Right lobe of liver (tissue), 6 donors: ENCODE measurements around the gene TRIM24. TPM values are rescaled to one million over a fixed set of nuclear protein-coding genes. Genes with fewer than 3 reads are reported as not detected.
"Not testable (repeated sequence)": the region's sequence is repeated elsewhere in the genome, so short reads cannot be mapped to it uniquely, and the experiment has no call there.

Experiments
- ATAC-seq, 4 donors: fragments of 200-7000 bp; cut with Tn5 transposase; one replicate each; pipeline ENCODE4 v1.9.1; 2020; ENCODE audit warnings: mild to moderate bottlenecking in 4 of 4, moderate library complexity in 4 of 4
- DNase-seq, 3 donors: peaks; one replicate each; pipeline ENCODE4 v3.0.0-alpha.2; 2020
- H3K27ac ChIP-seq, 3 donors: fragments of 200-600 bp; one replicate each; pipeline ENCODE4 v1.8.0; 2022
- H3K27me3 ChIP-seq, 2 donors: fragments of 200-600 bp; one replicate each; pipeline ENCODE4 v1.8.0; 2022
- H3K36me3 ChIP-seq, 4 donors: fragments of 200-600 bp; sonication (generic) in 1 of 4; one replicate each; pipeline versions ENCODE4 v1.5.1 to v1.8.0; 2017 to 2022; ENCODE audit warnings: control low read depth in 1 of 4
- H3K4me1 ChIP-seq, 4 donors: fragments of 200-600 bp; sonication (generic) in 1 of 4; one replicate each; pipeline versions ENCODE4 v1.5.1 to v1.8.0; 2017 to 2022; ENCODE audit warnings: control low read depth in 1 of 4
- H3K4me3 ChIP-seq, 3 donors: fragments of 200-600 bp; one replicate each; pipeline ENCODE4 v1.8.0; 2022
- H3K9me3 ChIP-seq, 4 donors: fragments of 200-600 bp; sonication (generic) in 1 of 4; one replicate each; pipeline versions ENCODE4 v1.5.1 to v1.8.0; 2017 to 2022; ENCODE audit warnings: control low read depth in 1 of 4
- POLR2A ChIP-seq: fragments of 450-650 bp; IDR thresholded peaks from one replicate; pipeline ENCODE4 v1.6.1; 2017; ENCODE audit warnings: antibody characterized with exemption, mild to moderate bottlenecking
- WGBS: methylation state at CpG from one replicate; pipeline ENCODE4 v1.1.6; 2018; ENCODE audit warnings: low coverage, low lambda C conversion rate; ENCODE audit not compliant: insufficient coverage; ENCODE audit errors: missing lambda C conversion rate; 5-methylcytosine and 5-hydroxymethylcytosine counted together
- intact Hi-C, 2 donors: fragments of 100-400 bp; cut with DNase I; formaldehyde crosslinking; loops; one replicate each; pipeline versions ENCODE4 v1.11.2 to v1.14.1; 2022
- total RNA-seq, 6 experiments: library from RNA; depleted of rRNA in 2 of 6; stranded (reverse); fragments of >200 nt in 2 of 6; fragmentation: NEBNext Ultra II Directional in 3 of 6; extraction: Animal tissue kit (Norgen Biotek cat#: 25700) in 3 of 6; gene quantifications; one replicate each; pipeline versions ENCODE4 v1.1.0 to v1.2.4, GENCODE V29; 2016 to 2023
- TF ChIP-seq, protein P1 (sequence below), 4 donors: fragments of 200-600 bp in 3 of 4; fragments of 450-650 bp in 1 of 4; IDR thresholded peaks; one replicate each; pipeline versions ENCODE4 v1.5.1 to v1.8.0; 2016 to 2022; ENCODE audit warnings: antibody characterized with exemption in 4 of 4, mild to moderate bottlenecking in 2 of 4
- donor health status: DM: no; HTN: yes; CAD: no.
- donor health status: DM: no; HTN: no; CAD: no.
- donor health status: DM: no; HTN: no; CAD: no.
- donor health status: DM: no; HTN: yes; CAD: no.
- donor health status: DM: no; HTN: yes; CAD: no.

The TRIM24 gene
- total RNA-seq, 6 experiments from 2014 or later, result 14.5 to 18.9 (median 16.5) TPM

- H3K27ac ChIP-seq, result no peak overlapping the region
- intact Hi-C loops, result no loop called here
- H3K4me1 ChIP-seq, result no peaks in the 10 kb centered on the region
- TF ChIP-seq, protein P1, sequence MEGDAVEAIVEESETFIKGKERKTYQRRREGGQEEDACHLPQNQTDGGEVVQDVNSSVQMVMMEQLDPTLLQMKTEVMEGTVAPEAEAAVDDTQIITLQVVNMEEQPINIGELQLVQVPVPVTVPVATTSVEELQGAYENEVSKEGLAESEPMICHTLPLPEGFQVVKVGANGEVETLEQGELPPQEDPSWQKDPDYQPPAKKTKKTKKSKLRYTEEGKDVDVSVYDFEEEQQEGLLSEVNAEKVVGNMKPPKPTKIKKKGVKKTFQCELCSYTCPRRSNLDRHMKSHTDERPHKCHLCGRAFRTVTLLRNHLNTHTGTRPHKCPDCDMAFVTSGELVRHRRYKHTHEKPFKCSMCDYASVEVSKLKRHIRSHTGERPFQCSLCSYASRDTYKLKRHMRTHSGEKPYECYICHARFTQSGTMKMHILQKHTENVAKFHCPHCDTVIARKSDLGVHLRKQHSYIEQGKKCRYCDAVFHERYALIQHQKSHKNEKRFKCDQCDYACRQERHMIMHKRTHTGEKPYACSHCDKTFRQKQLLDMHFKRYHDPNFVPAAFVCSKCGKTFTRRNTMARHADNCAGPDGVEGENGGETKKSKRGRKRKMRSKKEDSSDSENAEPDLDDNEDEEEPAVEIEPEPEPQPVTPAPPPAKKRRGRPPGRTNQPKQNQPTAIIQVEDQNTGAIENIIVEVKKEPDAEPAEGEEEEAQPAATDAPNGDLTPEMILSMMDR (IDR thresholded peaks at IDR 0.05), result no peak
- TF ChIP-seq POLR2A, result no peak
- H3K4me3 ChIP-seq, result no peak overlapping the region
- no peaks in the 10 kb centered on the region for H3K27me3 ChIP-seq
- WGBS, result 97% methylated on average over 7 of the region's 7 CpGs
- DNase-seq (no peak), ATAC-seq (no peak)
- H3K36me3 ChIP-seq, result peaks cover 0 to 29% (median 14%) of the 10 kb centered on the region in 4 donors
- H3K9me3 ChIP-seq, result no peaks in the 10 kb centered on the region
Observed at GRCh38 chr7:138521837-138522461, 61.9 kb downstream of the TRIM24 start.

DNA sequence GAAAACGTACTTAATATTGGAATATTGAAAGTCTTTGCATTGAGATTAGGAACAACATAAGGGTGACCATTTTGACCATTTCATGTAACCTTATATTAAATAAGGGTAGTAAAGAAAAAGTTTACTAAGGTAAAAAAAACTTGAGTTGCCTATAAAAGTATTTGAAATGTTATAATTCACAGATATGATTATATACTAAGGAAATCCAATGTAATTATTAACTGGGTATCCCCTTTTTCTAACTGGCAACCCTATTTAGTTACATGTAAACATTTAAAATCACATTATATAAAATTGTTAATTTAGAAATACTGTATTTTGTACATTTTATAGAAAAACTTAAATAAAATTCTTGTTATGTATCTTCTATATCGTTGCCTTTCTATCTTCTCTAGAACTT, 64.2 kb downstream of the TRIM24 start:
- 87% methylated on average over 2 of the region's 2 CpGs for WGBS
- H3K9me3 ChIP-seq, result peaks cover 0 to 7% (median 0%) of the 10 kb centered on the region in 4 donors
- ATAC-seq (no peak), DNase-seq (no peak)
- no peaks in the 10 kb centered on the region for H3K4me1 ChIP-seq
- H3K36me3 ChIP-seq, result peaks cover 0 to 15% (median 11%) of the 10 kb centered on the region in 4 donors
- intact Hi-C loops, result no loop called here
- TF ChIP-seq, protein P1 (IDR thresholded peaks at IDR 0.05), result no peak
- no peak for TF ChIP-seq POLR2A
- no peak overlapping the region for H3K27ac ChIP-seq
- no peak overlapping the region for H3K4me3 ChIP-seq
- no peaks in the 10 kb centered on the region for H3K27me3 ChIP-seq

- Histone ChIP-seq H3K4me3 (no peak overlapping the region), H3K36me3 (peaks cover 0 to 9% (median 5%) of the 10 kb centered on the region in 4 donors), H3K27me3 (no peaks in the 10 kb centered on the region), H3K9me3 (peaks cover 0 to 7% (median 0%) of the 10 kb centered on the region in 4 donors), H3K4me1 (no peaks in the 10 kb centered on the region), H3K27ac (no peak overlapping the region)
- ATAC-seq (no peak), DNase-seq (no peak)
- TF ChIP-seq POLR2A, result no peak
- TF ChIP-seq, protein P1 (IDR thresholded peaks at IDR 0.05), result no peak
- intact Hi-C loops, result no loop called here
- WGBS, result 95% methylated on average over 3 of the region's 3 CpGs
Observed at GRCh38 chr7:138525757-138526156, 65.7 kb downstream of the TRIM24 start.

GRCh38 chr7:138527746-138528223, 67.7 kb downstream of the TRIM24 start:
- intact Hi-C loops, result no loop called here
- no peak overlapping the region for H3K27ac ChIP-seq
- WGBS, result 93% methylated on average over 4 of the region's 5 CpGs
- H3K36me3 ChIP-seq, result peaks cover 0 to 11% (median 2%) of the 10 kb centered on the region in 4 donors
- H3K9me3 ChIP-seq, result peaks cover 0 to 7% (median 0%) of the 10 kb centered on the region in 4 donors
- DNase-seq (no peak), ATAC-seq (no peak)
- H3K4me1 ChIP-seq, result no peaks in the 10 kb centered on the region
- H3K4me3 ChIP-seq, result no peak overlapping the region
- H3K27me3 ChIP-seq, result no peaks in the 10 kb centered on the region
- TF ChIP-seq POLR2A, result no peak
- TF ChIP-seq, protein P1 (IDR thresholded peaks at IDR 0.05), result no peak

DNA sequence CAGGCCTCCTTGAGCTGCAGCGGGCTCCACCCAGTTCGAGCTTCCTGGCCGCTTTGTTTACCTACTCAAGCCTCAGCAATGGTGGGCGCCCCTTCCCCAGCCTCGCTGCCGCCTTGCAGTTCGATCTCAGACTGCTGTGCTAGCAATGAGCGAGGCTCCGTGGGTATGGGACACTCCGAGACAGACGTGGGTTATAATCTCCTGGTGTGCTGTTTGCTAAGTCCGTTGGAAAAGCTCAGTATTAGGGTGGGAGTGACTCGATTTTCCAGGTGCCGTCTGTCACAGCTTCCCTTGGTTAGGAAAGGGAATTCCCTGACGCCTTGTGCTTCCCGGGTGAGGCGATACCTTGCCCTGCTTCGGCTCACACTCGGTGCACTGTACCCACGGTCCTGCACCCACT, 76.8 kb downstream of the TRIM24 start:
- ATAC-seq, H3K27me3 ChIP-seq, H3K9me3 ChIP-seq, H3K4me3 ChIP-seq, H3K27ac ChIP-seq, DNase-seq, H3K4me1 ChIP-seq, intact Hi-C loops: not testable (repeated sequence)
- WGBS, result no CpG with 5 or more reads among the region's 20 CpGs
- peaks cover 0 to 28% (median 0%) of the 10 kb centered on the region in 4 donors for H3K36me3 ChIP-seq
